H1 (cell line): Measurements from ENCODE around the gene MAP2K2. TPM values are rescaled to one million over a fixed set of nuclear protein-coding genes. Genes with fewer than 3 reads are reported as not detected.

ENCODE experiments used
- RAD21 ChIP-seq, 2 experiments: IDR thresholded peaks in 1 of 2; conservative IDR thresholded peaks in 1 of 2; 2 replicates each; pipeline ENCODE4 v1.6.1; 2011; ENCODE audit warnings: low read depth in 2 of 2, low read length in 2 of 2, improper control_type of control experiment in 1 of 2, inconsistent platforms in 1 of 2, mild to moderate bottlenecking in 1 of 2, moderate library complexity in 1 of 2
- RNF2 ChIP-seq: fragments of 200-900, 300-1000 bp; sonication (generic); IDR thresholded peaks from 2 replicates; pipeline ENCODE4 v1.7.1; 2016; ENCODE audit warnings: borderline replicate concordance, low read depth, mild to moderate bottlenecking, antibody characterized with exemption, low read length; ENCODE audit not compliant: poor library complexity, severe bottlenecking; ENCODE audit errors: missing control alignments
- TEAD4 ChIP-seq: IDR thresholded peaks from 2 replicates; pipeline ENCODE4 v1.6.1; 2012; ENCODE audit warnings: low read depth, low read length, inconsistent platforms, mixed read lengths
- polyA plus RNA-seq, 7 experiments: library from polyadenylated mRNA; depleted of rRNA in 3 of 7; stranded (reverse) in 5 of 7; unstranded in 2 of 7; fragments of >200 nt in 5 of 7; fragments of 200-250 nt in 2 of 7; gene quantifications; 1 replicate in 5 of 7; 2 replicates in 1 of 7; 4 replicates in 1 of 7; pipeline versions ENCODE4 v1.2.1 to v1.2.3, GENCODE V29; 2011 to 2013; ENCODE audit warnings: missing spikeins in 2 of 7, mixed read lengths in 2 of 7
- total RNA-seq: library from RNA; stranded (reverse); fragmentation: NEBNext Ultra II Directional; extraction: Animal tissue kit (Norgen Biotek cat#: 25700); gene quantifications from 2 replicates; pipeline ENCODE4 v1.2.1, GENCODE V29; 2021
- TF ChIP-seq, protein P1 (sequence below): IDR thresholded peaks from 2 replicates; pipeline ENCODE4 v1.6.1; 2012; ENCODE audit warnings: inconsistent platforms

Gene MAP2K2
- total and polyA plus RNA-seq, 2 of the 8 experiments (the other 6 are each of a cell fraction or from before 2014, with no cell fraction given): 111 to 162 TPM

DNA sequence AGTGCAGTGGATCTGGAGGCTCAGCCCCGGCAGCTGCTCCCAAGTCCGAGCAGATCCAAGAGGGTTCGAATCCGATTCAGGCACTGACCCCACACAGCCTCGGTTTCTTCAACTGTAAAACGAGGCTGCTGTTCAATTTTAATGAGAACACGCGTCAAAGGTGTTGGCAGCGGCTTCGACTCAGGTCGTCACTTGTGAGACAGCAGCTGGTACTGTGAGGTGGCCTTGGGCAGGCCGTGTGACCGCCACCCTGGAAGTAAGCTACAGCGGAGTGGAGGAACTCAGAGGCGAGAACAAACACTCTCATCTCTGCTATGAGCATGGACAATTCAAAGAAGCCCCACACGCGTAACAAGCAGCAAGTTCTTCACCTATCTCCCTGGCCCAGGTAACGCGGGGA is 9.7 kb downstream of the MAP2K2 start (continued):
- TF ChIP-seq, protein P1, sequence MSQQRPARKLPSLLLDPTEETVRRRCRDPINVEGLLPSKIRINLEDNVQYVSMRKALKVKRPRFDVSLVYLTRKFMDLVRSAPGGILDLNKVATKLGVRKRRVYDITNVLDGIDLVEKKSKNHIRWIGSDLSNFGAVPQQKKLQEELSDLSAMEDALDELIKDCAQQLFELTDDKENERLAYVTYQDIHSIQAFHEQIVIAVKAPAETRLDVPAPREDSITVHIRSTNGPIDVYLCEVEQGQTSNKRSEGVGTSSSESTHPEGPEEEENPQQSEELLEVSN: no peak
- TF ChIP-seq TEAD4 (no peak), RNF2 (no peak), RAD21 (IDR thresholded peaks at IDR 0.05 in 1 of 2, conservative IDR thresholded peaks at IDR 0.05 in 1 of 2; ENCODE audit: low read depth in 2 of 2, low read length in 2 of 2) (no peak)
